GM10248 (cell line): Measurements from ENCODE around the gene ANXA1.
A peak's percentile ranks its signal among the peaks of the same experiment; 100 is the strongest.

ENCODE experiments used
- CTCF ChIA-PET: fragments of 300-600 bp; sonication (Branson Sonifier 250); formaldehyde crosslinking; extraction: SDS; loops from one replicate; lab custom pipeline; 2021; ENCODE audit warnings: antibody characterized with exemption; lab: Yijun Ruan, JAX
- POLR2A ChIA-PET: fragments of 350-650 bp; sonication (Branson Sonifier 250); formaldehyde crosslinking; extraction: SDS; loops from one replicate; lab custom pipeline; 2020; ENCODE audit warnings: antibody characterized with exemption; lab: Yijun Ruan, JAX
- DNase-seq: peaks from one replicate; pipeline ENCODE4 v3.0.0; 2012; ENCODE audit errors: extremely low spot score
- CTCF ChIP-seq: IDR thresholded peaks from 2 replicates; pipeline ENCODE4 v1.5.1; 2012; ENCODE audit warnings: mild to moderate bottlenecking, low read depth; ENCODE audit errors: extremely low read depth, missing control alignments, control extremely low read depth

The ANXA1 gene

GRCh38 chr9:73129941-73130685 lies 21.6 kb upstream of the ANXA1 start:
- no peak for TF ChIP-seq CTCF
- no peak for DNase-seq
- ChIA-PET POLR2A (no interaction called here), CTCF (interaction anchor here (0.9 to 3.1 kb wide), 4 partner anchors 9 to 1203 kb away, joined by 3 to 11 read pairs (median 8); no protein-coding TSS in a partner anchor)

GRCh38 chr9:73131461-73131860 lies 20.2 kb upstream of the ANXA1 start:
- no peak for DNase-seq
- no peak for TF ChIP-seq CTCF
- ChIA-PET POLR2A (no interaction called here), CTCF (interaction anchor here (1.8 to 3.1 kb wide), 3 partner anchors 11 to 24 kb away, joined by 5 to 11 read pairs (median 10); no protein-coding TSS in a partner anchor)

- ChIA-PET POLR2A (no interaction called here), CTCF (interaction anchor here (0.6 to 3.1 kb wide), 4 partner anchors 12 to 851 kb away, joined by 3 to 11 read pairs (median 6); no protein-coding TSS in a partner anchor)
- peak; percentile 41 for DNase-seq
- TF ChIP-seq CTCF = no peak
Measured at GRCh38 chr9:73132034-73132776, 19.5 kb upstream of the ANXA1 start.

- ChIA-PET POLR2A (no interaction called here), CTCF (interaction anchor here (0.6 to 2.1 kb wide), 4 partner anchors 12 to 852 kb away, joined by 3 to 5 read pairs (median 3); no protein-coding TSS in a partner anchor)
- DNase-seq = no peak
- no peak for TF ChIP-seq CTCF
Measured at GRCh38 chr9:73133022-73133651, 18.5 kb upstream of the ANXA1 start.

GRCh38 chr9:73133921-73134407 lies 17.7 kb upstream of the ANXA1 start:
- ChIA-PET POLR2A (no interaction called here), CTCF (interaction anchor here (1.5 to 2.1 kb wide), 3 partner anchors 11 to 36 kb away, joined by 3 to 5 read pairs (median 5); no protein-coding TSS in a partner anchor)
- no peak for DNase-seq
- no peak for TF ChIP-seq CTCF

- CTCF ChIA-PET = interaction anchor here (1.3 to 2.1 kb wide), 4 partner anchors 10 to 46 kb away, joined by 3 to 5 read pairs (median 4); no protein-coding TSS in a partner anchor
- no peak for TF ChIP-seq CTCF
- POLR2A ChIA-PET = no interaction called here
- DNase-seq = no peak
Measured at GRCh38 chr9:73135394-73135793, 16.3 kb upstream of the ANXA1 start.
